CD4-positive, alpha-beta T cell treated with Interleukin-15 for 4 hours (primary cell): ENCODE measurements around the gene TFCP2L1.

Experiments
- DNase-seq: peaks from one replicate; pipeline ENCODE4 v3.0.0-alpha.2; 2020; ENCODE audit warnings: low spot score

Gene TFCP2L1

DNA sequence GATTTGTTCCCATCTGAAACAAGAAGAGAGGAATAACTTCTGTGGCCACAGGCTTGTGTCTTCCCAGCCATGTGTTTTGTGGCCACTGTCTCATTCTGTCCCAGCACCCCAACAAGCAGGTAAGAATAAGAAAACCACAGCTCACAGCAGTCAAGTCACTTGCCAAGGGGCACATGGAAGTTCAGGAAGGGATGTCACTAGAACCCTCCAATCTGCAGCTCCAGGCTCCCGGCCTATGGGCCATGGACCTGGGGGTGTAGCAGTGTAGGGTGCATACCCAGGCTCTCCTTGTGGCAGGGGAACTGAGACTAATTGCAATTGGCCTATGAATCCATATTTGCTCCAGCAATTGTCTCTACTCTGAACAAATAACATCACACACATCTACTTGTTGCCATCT lies 112.5 kb downstream of the TFCP2L1 start:
- DNase-seq: no peak

DNA sequence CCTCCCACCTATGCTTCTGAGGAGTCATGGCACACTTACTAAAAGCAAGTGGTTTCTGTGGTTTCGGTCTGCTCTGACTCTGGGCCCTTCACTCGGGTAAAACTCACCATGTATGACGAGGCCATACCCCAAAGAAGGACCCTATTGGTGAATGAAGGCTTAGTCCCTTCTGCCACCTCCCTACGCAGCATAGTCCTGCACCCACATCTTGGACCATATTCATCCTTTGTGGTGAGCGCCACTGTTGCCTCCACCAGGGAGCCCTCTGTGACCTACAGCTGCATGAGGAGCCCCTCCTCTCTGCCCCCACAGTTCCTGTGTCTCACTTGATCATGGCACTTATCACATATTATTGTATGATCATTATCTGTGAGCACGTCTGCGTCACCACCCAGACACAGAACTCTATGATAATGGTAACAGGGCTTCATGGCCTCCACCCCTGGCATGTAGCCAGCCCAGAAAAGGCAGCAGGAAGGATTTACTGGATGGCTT lies 113.3 kb downstream of the TFCP2L1 start:
- no peak for DNase-seq

- no peak for DNase-seq
Observed at GRCh38 chr2:121170577-121170976, 114.4 kb downstream of the TFCP2L1 start.

GRCh38 chr2:121167411-121167810 lies 117.6 kb downstream of the TFCP2L1 start:
- DNase-seq: no peak
